HG03064 (cell line): Measurements from ENCODE around the gene SPECC1.
"Not testable (repeated sequence)": the region's sequence is repeated elsewhere in the genome, so short reads cannot be mapped to it uniquely, and the experiment has no call there.

ENCODE experiments used
- ATAC-seq: cut with Tn5 transposase; IDR thresholded peaks from one replicate; pipeline ENCODE4 v1.9.1; 2021; ENCODE audit warnings: low read depth; ENCODE audit not compliant: unreplicated experiment

SPECC1 gene

DNA sequence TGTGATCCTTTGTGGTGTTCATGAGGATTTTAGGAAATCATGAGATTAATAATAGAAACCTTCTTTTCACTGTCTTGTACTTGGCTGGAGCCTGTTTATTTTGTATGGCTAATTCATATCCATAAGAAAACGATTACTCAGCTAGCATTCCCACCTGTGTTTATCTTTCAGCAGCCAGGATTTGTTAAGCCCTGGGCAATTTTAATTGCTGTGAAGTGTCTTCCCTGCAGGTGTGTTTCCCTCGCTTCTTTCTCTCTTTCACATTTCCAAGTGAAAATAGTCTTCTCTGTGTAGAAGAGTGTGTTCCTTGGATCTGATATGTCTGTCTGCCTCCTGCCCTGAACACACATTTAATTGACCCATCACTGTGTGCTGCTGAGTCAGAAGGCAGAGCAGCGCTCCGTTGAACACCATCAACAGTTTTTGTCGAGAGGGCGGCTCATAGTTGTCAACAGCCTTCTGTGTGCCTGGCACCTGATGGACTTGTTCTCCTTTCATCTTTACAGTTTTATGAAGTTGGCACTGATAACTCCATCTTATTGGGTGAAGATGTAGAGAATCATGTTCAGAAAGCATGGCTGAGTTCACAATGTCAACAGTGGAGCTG is 83.2 kb downstream of the SPECC1 start:
- no peak for ATAC-seq

- no peak for ATAC-seq
These were observed 83.9 kb downstream of the SPECC1 start for GRCh38 chr17:20092973-20093626.

- no peak for ATAC-seq
These were observed 85.6 kb downstream of the SPECC1 start for GRCh38 chr17:20094777-20095176.

GRCh38 chr17:20095336-20096080 is 86.3 kb downstream of the SPECC1 start:
- ATAC-seq: no peak

- ATAC-seq: no peak
These were observed 87.3 kb downstream of the SPECC1 start for GRCh38 chr17:20096430-20096829.

GRCh38 chr17:20097330-20097729 is 88.2 kb downstream of the SPECC1 start:
- no peak for ATAC-seq

- no peak for ATAC-seq
These were observed 89.2 kb downstream of the SPECC1 start for GRCh38 chr17:20098314-20098713.

DNA sequence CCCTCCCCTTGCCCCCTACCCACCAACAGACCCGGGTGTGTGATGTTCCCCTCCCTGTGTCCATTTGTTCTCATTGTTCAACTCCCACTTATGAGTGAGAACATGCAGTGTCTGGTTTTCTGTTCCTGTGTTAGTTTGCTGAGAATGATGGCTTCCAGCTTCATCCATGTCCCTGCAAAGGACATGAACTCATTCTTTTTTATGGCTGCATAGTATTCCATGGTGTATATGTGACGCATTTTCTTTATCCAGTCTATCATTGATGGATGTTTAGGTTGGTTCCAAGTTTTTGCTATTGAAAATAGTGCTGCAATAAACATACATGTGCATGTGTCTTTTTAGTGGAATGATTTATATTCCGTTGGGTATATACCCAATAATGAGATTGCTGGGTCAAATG is 91.6 kb downstream of the SPECC1 start:
- not testable (repeated sequence) for ATAC-seq

DNA sequence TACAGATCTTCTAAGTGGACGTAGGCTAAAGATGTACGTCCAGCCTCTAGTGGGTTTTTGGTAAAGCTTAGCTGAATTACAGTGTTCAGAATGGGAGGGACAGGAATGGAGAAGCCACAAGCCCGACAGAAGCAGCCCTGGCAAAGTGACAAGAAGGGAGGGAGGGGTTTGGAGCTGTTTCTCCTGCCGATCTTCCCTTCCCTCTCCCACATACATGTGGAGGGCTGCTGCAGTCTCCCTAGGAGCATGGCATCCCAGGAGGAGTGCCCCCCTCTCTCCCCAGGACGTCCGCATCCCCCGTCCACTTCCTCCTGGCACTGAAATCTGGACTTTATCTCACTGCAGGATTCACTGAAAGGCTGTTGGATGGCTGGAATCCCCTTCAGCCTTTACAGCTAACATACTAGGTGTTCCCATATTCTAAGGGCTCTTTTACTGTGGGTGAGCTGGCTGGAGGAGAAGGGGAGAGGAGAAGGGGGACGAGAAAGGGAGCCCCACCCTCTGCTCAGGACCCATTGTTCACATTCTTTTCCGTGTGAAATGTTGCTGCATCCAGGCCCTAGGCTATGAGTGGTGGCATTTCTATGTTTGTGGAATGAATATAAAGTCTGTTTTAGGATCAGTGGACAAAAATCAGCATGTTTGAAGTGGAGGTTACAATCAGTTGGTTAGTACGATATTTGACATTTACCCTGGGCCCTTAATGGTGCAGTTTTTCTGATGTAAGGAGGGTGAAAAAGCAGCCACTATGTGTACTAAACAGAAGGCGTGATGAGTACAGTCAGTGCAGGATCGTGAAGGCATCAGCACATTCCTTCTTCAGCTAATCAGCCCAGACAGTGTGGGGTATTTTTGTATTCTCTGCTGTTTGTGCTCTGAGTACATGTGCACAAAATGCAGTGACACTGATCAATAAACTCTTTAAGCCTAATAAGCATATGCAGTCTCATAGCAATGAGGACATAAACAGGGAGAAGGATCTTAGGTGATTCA is 94.6 kb downstream of the SPECC1 start:
- no peak for ATAC-seq

- ATAC-seq: no peak
These were observed 96.6 kb downstream of the SPECC1 start for GRCh38 chr17:20105539-20106280.

DNA sequence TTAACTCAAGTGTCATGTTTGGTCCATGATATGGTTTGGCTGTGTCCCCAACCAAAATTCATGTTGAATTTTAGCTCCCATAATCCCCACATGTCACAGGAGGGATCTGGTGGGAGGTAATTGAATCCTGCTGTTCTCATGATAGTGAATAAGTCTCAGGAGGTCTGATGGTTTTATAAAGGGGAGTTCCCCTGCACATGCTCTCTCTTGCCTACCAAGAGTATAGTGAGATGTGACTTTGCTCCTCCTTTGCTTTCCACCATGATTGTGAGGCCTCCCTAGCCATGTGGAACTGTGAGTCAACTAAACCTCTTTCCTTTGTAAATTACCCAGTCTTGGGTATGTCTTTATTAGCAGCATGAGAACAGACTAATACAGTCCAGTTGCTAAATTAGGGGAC is 97.3 kb downstream of the SPECC1 start:
- ATAC-seq: not testable (repeated sequence)

- ATAC-seq: no peak
These were observed 99.9 kb downstream of the SPECC1 start for GRCh38 chr17:20109076-20109475.

DNA sequence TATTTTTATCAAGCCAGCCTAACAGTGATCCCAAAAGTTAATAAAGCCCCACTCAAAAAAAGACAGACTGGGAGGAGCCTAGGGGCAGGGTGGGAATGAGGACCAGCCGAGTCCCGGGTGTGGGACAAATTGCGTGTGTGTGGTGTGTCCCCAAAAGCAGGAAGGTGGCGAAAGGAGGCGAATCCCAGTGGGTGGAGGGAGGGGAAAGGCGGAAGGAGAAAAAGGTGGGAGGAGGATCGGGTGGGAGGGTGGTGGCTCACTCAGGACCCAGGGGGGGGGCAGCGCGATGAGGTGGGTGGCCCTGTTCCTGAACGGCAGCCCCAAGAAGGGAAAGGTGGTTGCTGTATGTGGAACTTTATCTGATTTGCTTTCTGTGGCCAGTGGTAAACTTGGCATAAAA is 102.4 kb downstream of the SPECC1 start:
- no peak for ATAC-seq

DNA sequence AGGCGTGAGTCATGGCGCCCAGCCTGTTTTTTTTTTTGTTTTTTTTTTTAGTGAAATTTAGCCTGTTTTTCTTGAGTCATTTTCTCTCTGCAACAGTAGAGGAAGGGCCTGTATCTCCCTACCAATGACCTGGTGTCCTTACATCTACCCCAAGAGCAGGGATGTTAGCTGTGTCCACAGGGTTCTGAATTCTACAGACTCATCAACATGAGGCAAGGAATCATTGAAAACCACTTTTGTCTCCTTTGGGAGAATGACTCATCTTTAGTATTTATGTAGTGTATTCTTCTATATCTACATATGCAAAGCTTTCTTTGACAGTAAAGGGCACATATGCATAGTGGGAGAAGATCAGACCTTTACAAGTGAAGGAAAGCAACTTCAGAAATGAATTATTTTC is 105.3 kb downstream of the SPECC1 start:
- ATAC-seq: no peak

GRCh38 chr17:20116683-20117309 is 107.6 kb downstream of the SPECC1 start:
- no peak for ATAC-seq

DNA sequence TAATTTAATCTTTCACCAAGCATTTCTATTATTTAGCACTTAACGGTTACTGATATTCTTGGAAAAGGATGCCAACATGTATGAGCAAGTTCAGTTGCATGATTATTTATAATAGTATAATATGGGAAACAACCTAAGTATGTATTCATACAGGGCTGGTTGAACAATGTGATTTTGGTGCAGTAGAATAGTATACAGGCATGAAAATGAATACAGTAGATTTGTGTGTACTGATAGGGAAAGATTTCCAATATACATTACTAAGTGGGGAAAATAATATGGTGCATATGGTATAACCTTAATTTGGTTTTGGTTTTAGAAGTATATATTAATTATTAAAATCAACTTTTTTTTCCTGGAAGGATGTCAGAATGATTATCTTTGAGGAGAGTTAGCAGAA is 109.1 kb downstream of the SPECC1 start:
- ATAC-seq: no peak

GRCh38 chr17:20120836-20121235 is 111.7 kb downstream of the SPECC1 start:
- no peak for ATAC-seq

DNA sequence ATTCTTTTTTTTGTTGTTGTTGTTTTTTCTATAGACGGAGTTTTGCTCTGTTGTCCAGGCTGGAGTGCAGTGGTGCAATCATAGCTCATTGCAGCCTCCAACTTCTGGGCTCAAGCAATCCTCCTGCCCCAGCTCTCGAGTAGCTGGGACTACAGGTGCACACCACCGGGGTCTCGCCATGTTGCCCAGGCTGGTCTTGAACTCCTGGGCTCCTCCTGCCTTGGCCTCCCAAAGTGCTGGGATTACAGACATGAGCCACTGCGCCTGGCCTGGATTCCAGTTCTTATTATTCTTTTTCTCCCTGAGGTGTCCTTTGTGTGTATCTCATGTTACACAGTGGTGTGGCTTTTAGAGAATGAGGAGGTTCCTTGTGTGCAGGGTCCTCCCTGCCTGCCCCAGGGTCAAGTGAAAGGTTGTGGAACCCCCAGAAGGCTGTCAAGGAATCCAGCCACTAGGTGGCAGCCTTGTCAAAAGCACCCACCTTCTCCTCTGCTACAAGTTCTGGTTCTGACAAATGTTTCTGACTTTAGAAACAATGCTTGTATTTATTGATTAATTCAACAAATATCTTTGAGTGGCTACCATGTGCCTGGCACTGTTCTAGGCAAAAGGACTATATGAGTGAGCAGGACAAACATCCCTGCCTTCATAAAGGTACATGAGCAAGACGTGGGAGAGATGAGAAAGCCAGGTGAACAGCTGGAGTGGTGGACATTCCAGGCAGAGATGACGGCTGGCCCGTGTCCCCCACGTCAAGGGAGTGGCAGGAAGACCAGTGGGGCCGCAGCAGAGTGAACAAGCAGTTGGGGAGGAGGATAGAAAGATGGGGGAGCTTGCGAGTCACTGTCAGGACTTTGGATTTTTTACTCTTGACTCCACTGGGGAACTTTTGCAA is 112.4 kb downstream of the SPECC1 start:
- no peak for ATAC-seq
